NOMO-1 treated with dmso at 0.1 percent for 144 hours (cell line): Measurements from ENCODE around the gene AHSP.
"Not testable (repeated sequence)": the region's sequence is repeated elsewhere in the genome, so short reads cannot be mapped to it uniquely, and the experiment has no call there.

Source experiments
- DNase-seq: peaks from one replicate; lab custom pipeline; 2025; ENCODE audit not compliant: unreplicated experiment; lab: John Stamatoyannopoulos, UW

The AHSP gene

GRCh38 chr16:31499928-31500327 lies 27.8 kb upstream of the AHSP start:
- no peak for DNase-seq

- DNase-seq, result no peak
Measured at GRCh38 chr16:31501226-31501965, 26.3 kb upstream of the AHSP start.

- no peak for DNase-seq
Measured at GRCh38 chr16:31501966-31502348, 25.7 kb upstream of the AHSP start.

- DNase-seq, result no peak
Measured at GRCh38 chr16:31502981-31503380, 24.7 kb upstream of the AHSP start.

GRCh38 chr16:31503555-31503954 lies 24.1 kb upstream of the AHSP start:
- not testable (repeated sequence) for DNase-seq

GRCh38 chr16:31504159-31504558 lies 23.5 kb upstream of the AHSP start:
- DNase-seq, result no peak

GRCh38 chr16:31505483-31505882 lies 22.2 kb upstream of the AHSP start:
- DNase-seq, result no peak

GRCh38 chr16:31507617-31507928 lies 20.1 kb upstream of the AHSP start:
- DNase-seq, result no peak

- peak; percentile 81 for DNase-seq
Measured at GRCh38 chr16:31507929-31508705, 19.6 kb upstream of the AHSP start, which contains the start of gene RUSF1. Gene RUSF1, minus strand, starts transcription at chr16:31508391. Its CDS starts 18 bp downstream, at chr16:31508373.

- no peak for DNase-seq
Measured at GRCh38 chr16:31508706-31509195, 18.9 kb upstream of the AHSP start.

GRCh38 chr16:31513126-31513525 lies 14.6 kb upstream of the AHSP start:
- DNase-seq, result no peak

- no peak for DNase-seq
Measured at GRCh38 chr16:31513884-31514283, 13.8 kb upstream of the AHSP start.

GRCh38 chr16:31517800-31518402 lies 9.8 kb upstream of the AHSP start:
- no peak for DNase-seq

GRCh38 chr16:31519759-31520431 lies 7.8 kb upstream of the AHSP start:
- no peak for DNase-seq

- DNase-seq, result no peak
Measured at GRCh38 chr16:31521368-31521767, 6.3 kb upstream of the AHSP start.

GRCh38 chr16:31522071-31522470 lies 5.6 kb upstream of the AHSP start:
- DNase-seq, result no peak

- DNase-seq, result not testable (repeated sequence)
Measured at GRCh38 chr16:31523768-31524167, 3.9 kb upstream of the AHSP start.

- DNase-seq, result no peak
Measured at GRCh38 chr16:31525113-31525512, 2.6 kb upstream of the AHSP start.

- DNase-seq, result no peak
Measured at GRCh38 chr16:31528523-31529107, 915 bp downstream of the AHSP start.

GRCh38 chr16:31529108-31529936 lies 1.6 kb downstream of the AHSP start:
- no peak for DNase-seq
